GM12864 (cell line): ENCODE results near the gene PLA2G15.

Source experiments
- DNase-seq: peaks from one replicate; pipeline ENCODE4 v3.0.0-alpha.2; 2011; ENCODE audit warnings: low read depth
- H3K4me3 ChIP-seq: 2 replicates; pipeline ENCODE4 v1.5.1; 2011; ENCODE audit warnings: mild to moderate bottlenecking, low read depth, low read length, control low read depth
- TF ChIP-seq, protein P1 (sequence below): IDR thresholded peaks from 2 replicates; pipeline ENCODE4 v1.5.1; 2011; ENCODE audit warnings: low read depth, mild to moderate bottlenecking, moderate library complexity, low read length, control low read depth, inconsistent platforms; ENCODE audit errors: missing control alignments

Gene PLA2G15

DNA sequence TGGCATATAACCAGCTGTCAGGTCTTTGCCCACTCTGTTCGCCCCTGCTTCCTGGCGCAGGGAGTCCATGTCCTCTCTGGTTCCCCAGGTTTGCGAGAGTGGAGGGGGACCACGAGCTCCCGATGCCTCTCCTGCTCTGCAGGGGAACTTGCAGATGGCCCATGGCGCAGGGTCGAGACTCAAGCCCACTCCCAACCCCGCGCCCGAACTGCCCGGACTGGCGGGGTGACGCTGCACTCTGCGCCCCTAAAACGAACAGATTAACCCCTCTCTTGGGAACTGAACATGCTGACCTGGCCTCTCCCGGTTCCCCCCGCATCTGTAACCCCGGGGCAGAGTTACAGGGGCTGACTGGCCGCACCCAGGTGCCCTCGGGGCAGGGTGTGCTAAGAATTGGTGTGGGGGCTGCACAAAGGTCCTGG is 681 bp upstream of the PLA2G15 start:
- DNase-seq: no peak
- peak overlapping the region; percentile 58 for H3K4me3 ChIP-seq

DNA sequence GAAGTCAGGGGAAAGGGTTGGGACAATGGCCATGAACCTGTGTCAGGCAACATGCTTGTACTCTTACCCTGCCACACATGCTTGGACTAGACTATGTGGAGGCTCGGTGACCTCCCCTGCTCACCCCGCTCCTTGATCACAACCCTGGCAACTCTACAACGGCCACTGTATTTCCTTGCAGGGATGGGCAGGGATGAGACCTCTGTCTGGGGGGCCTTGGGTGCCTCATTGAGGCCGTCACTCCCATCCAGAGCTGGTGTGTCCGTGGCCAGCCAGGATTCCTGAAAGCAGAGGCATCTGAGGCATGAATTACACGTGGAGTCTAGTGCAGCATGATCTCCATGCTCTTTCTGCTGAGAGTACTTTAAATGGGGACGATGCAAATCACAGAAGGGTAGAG is 948 bp downstream of the PLA2G15 start:
- DNase-seq: no peak
- TF ChIP-seq, protein P1, sequence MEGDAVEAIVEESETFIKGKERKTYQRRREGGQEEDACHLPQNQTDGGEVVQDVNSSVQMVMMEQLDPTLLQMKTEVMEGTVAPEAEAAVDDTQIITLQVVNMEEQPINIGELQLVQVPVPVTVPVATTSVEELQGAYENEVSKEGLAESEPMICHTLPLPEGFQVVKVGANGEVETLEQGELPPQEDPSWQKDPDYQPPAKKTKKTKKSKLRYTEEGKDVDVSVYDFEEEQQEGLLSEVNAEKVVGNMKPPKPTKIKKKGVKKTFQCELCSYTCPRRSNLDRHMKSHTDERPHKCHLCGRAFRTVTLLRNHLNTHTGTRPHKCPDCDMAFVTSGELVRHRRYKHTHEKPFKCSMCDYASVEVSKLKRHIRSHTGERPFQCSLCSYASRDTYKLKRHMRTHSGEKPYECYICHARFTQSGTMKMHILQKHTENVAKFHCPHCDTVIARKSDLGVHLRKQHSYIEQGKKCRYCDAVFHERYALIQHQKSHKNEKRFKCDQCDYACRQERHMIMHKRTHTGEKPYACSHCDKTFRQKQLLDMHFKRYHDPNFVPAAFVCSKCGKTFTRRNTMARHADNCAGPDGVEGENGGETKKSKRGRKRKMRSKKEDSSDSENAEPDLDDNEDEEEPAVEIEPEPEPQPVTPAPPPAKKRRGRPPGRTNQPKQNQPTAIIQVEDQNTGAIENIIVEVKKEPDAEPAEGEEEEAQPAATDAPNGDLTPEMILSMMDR: no peak
- peak overlapping the region; percentile 58 for H3K4me3 ChIP-seq

More for the DNA sequence above, 681 bp upstream of the PLA2G15 start:
- TF ChIP-seq, protein P1: no peak

DNA sequence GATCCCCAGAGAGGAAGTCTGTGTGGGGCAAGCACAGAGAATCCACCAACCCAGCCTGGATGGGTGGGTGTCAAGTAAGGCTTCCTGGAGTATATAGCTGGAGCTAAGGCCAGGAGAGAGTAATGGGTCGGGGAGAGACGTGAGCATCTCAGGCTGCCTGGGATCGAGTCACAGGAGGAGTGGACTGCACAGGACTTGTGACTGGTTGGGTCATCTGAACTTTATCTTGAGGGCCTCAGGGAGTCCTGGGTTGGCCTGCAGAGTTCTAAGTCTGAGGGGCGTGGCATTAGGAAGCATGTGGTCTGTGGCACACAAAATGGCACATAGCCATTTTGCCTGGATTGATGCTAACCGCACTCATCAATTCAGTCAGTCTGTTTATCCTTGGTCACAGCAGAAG is 1.5 kb downstream of the PLA2G15 start:
- DNase-seq: no peak
- no peak overlapping the region for H3K4me3 ChIP-seq

DNA sequence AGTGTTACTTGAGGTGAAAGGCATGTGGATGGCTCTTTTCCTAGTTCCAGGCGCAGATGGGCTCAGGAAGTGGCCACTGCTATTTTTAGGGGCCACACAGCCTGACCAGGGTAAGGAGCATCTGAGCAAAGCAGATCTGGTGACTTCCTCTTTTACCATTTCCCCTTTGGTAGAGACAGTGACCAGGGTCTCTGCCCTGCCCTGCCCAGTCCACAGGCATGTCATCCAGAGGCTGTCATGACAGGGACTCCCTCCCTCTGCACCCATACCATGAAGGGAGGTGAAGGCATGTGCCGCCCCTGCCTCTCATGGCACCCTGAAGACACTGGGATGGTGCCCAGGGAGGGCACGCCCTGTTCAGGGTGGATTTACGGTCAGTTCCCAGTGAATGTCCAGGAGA is 2.2 kb downstream of the PLA2G15 start:
- no peak overlapping the region for H3K4me3 ChIP-seq
- TF ChIP-seq, protein P1: no peak
- DNase-seq: no peak

More for the DNA sequence above, 1.5 kb downstream of the PLA2G15 start:
- TF ChIP-seq, protein P1: no peak

DNA sequence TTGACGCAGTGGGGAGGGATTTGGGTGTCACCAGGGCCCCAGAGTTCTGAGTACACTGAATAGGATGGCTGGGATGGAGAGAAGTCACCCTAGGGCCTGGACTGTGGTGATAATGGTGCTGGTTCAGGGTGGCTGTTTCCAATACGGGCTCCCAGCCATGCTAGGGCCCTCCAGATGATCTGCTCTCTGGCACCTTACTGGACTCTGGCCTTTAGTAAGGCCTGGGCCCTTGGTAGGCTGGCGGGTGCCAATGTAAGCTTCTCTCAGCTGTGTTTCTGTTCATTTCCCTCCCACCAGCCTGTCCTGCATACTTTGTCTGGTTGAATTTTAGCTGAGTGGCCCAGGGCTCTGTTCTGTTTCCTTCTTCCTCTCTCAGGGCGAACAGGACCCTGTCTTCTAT is 2.8 kb downstream of the PLA2G15 start:
- DNase-seq: no peak
- H3K4me3 ChIP-seq: no peak overlapping the region
- TF ChIP-seq, protein P1: no peak

DNA sequence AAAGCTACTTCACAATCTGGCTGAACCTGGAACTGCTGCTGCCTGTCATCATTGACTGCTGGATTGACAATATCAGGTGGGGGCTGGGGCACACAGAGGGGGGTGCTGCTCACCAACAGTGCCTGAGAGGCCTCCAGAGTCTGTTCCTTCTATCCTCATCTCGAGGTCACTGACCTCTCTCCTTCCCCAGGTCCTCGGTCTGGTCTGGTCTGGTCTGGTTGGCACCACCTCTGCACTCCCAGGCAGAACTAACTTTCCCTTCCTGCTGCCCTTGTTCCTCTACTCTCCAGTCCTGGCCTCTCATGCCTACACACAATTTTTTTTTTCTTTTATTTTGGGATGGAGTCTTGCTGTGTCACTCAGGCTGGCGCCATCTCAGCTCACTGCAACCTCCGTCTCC is 4.2 kb downstream of the PLA2G15 start:
- H3K4me3 ChIP-seq: no peak overlapping the region
- TF ChIP-seq, protein P1: no peak
- no peak for DNase-seq

DNA sequence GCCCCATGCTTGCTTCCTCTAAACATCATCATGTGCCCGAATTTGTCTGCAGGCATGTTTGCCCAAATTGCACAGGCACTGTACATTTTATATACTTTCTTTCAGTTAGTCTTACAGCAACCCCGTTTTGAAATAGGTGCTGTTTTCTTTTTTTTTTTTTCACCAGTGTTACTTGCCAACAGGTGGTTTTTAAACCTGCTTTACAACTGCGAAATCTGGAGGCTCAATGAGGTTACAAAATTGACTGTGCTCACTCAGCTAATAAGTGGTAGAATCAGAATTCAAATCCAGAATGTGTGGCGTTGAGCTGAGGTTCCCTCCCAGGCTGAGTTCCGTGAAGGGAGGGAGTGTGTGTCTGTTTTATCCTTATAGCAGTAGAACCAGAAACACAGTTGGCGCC is 5.8 kb downstream of the PLA2G15 start:
- no peak for DNase-seq
- TF ChIP-seq, protein P1: no peak
- no peak overlapping the region for H3K4me3 ChIP-seq
